Urothelium cell line (cell line): ENCODE data around the gene BRPF3.

Experiments used
- DNase-seq: peaks from one replicate; pipeline ENCODE4 v3.0.0; 2011; ENCODE audit warnings: low spot score, mixed read lengths
- FAIRE-seq: peaks from 2 replicates; lab custom pipeline; 2011; peaks lifted over from hg19 to GRCh38; lab: Jason Lieb, UNC

Gene BRPF3

GRCh38 chr6:36227379-36228228 is 31.1 kb downstream of the BRPF3 start:
- FAIRE-seq = no peak
- DNase-seq = no peak

- FAIRE-seq (no peak), DNase-seq (no peak)
Measured at GRCh38 chr6:36229223-36229622, 32.7 kb downstream of the BRPF3 start.

- FAIRE-seq (no peak), DNase-seq (no peak)
Measured at GRCh38 chr6:36230371-36230770, 33.8 kb downstream of the BRPF3 start.

DNA sequence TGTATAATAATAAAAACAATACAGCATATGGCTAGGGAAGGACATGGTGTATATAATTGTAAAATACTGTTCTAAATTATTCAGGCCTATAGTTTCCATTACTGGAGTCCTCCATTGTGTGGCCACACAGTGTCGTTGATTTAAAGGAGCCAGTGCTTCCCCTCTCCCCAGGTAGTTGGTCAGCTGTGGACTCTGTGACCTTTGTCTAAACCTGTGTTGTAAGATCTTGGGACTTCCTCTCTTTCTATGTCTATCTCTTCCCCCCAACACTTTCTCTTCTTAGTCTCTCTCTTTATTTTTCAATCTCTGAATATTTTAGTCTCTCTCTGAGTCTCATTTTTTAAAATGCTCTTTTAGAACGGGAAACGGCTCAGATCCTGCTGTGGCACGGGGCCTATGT is 35.6 kb downstream of the BRPF3 start:
- DNase-seq (no peak), FAIRE-seq (no peak)

- no peak for DNase-seq
- FAIRE-seq = no peak
Measured at GRCh38 chr6:36235309-36235708, 38.8 kb downstream of the BRPF3 start.

- FAIRE-seq = no peak
- DNase-seq = no peak
Measured at GRCh38 chr6:36235862-36236261, 39.3 kb downstream of the BRPF3 start.

GRCh38 chr6:36239774-36240173 is 43.2 kb downstream of the BRPF3 start:
- no peak for DNase-seq
- FAIRE-seq = no peak

DNA sequence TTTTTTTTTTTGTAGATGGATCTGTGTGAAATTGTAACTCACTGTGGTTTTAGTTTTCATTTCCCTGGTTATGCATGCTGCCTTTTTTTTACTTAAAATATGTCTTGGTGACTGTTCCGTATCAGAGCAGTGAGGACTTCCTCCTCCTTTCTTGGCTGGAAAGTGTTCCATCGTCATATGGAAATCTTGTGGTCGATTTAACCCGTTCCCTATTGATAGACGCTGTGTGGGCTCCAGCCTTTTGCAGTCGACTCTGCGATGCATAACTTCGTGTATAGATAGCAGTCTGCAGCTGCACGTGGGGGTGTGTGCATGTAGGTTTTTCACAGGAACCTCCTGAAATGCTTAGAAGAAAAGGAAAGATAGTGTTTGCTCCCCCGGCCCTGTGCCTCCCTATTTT is 45.2 kb downstream of the BRPF3 start:
- FAIRE-seq = no peak

GRCh38 chr6:36242161-36242560 is 45.6 kb downstream of the BRPF3 start:
- no peak for DNase-seq
- no peak for FAIRE-seq

More for the DNA sequence above, 45.2 kb downstream of the BRPF3 start:
- no peak for DNase-seq

GRCh38 chr6:36242626-36243025 is 46.1 kb downstream of the BRPF3 start:
- FAIRE-seq = no peak
- DNase-seq = no peak

GRCh38 chr6:36243562-36244212 is 47.1 kb downstream of the BRPF3 start:
- DNase-seq = no peak
- FAIRE-seq = no peak

- no peak for DNase-seq
- no peak for FAIRE-seq
Measured at GRCh38 chr6:36244641-36245280, 48.2 kb downstream of the BRPF3 start.

DNA sequence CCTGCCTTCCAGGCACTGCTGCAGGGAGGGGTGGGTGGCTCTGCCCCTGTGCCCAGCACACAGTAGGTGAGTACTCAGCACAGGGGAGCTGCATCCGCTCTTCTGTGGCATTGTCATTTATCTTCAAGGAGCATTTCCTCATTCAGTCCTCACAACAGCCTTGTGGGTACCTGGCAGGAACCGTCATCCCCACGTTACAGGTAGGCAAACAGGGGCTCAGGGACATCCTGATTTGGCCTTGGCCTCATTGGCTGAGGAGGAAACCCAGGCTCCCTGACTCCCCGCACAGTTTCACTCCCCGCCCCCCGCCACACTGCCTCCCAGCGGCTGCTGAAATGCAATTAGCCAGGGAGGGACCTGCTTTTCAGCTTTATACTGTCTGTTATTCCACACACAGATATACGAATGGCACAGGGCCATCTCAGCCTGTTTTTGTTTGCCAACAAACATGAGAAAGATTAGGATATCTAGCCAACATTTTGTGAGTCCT is 49.1 kb downstream of the BRPF3 start:
- FAIRE-seq = no peak
- no peak for DNase-seq

DNA sequence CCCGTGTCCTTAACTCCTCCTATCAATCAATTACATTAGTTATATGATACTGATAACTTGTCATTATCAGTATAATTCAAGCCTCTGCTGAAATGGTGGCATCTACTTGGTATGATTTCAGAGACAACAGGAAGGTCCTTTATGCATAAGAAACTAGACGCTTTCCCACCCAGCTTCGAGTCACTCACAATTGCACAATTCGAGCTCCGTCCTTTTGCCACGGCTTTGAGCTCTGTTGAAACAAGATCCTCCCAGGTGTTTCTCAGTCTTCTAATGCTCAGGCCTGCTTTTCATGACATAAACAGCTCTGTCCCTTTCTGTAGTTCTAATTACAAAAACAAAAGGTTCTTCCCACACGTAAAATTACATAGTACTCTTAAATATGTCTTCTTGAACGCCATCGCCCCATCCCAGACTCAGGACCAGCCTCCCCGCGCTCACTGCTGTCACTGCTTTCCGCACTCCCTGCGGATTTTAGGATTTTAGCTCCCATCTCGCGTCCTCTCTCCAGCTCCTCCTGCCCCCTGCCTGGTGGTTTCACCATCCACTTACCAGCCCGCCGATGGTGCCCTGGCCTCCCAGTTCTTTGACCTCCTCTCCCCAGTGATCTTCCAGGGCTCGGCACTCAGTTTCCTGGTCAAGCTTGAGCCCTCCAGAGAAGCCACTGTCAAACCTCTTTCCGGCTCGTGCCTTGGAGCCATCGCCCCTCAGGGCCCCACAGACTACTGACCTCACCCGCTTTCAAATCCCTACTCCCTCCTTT is 50.1 kb downstream of the BRPF3 start:
- FAIRE-seq (no peak), DNase-seq (no peak)

DNA sequence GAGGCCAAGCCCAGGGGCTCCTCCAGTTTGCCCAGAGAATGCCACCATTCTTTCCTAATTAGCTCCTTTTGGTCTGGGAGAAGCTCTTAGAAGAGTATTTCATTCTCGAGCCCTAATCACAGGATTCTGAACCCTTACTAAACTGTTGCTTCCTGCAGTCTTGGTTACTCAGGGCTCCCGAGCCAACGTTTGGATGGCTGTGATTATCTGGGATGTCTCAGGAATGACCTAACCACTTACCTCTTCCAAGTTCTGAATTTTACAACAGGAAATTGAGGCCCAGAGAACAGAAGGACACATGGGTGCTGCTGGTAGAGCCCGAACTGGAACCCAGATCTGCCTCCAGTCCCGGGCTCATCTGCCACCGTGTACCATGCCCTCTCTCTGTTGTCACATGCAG is 51.1 kb downstream of the BRPF3 start:
- no peak for DNase-seq

GRCh38 chr6:36248980-36249379 is 52.4 kb downstream of the BRPF3 start:
- DNase-seq = no peak
- no peak for FAIRE-seq

More for the DNA sequence above, 51.1 kb downstream of the BRPF3 start:
- no peak for FAIRE-seq

- DNase-seq = no peak
- no peak for FAIRE-seq
Measured at GRCh38 chr6:36249536-36249935, 53.0 kb downstream of the BRPF3 start.

- DNase-seq (no peak), FAIRE-seq (no peak)
Measured at GRCh38 chr6:36252005-36252404, 55.5 kb downstream of the BRPF3 start.

GRCh38 chr6:36263390-36264000 is 67.0 kb downstream of the BRPF3 start:
- DNase-seq = no peak
- FAIRE-seq = no peak

- no peak for FAIRE-seq
- no peak for DNase-seq
Measured at GRCh38 chr6:36265744-36266143, 69.2 kb downstream of the BRPF3 start.
